Panc1 (cell line): ENCODE data around the gene LRIT3. TPM values are rescaled to one million over a fixed set of nuclear protein-coding genes. Genes with fewer than 3 reads are reported as not detected.

Experiments used
- ATAC-seq: fragments of 200-7000 bp; cut with Tn5 transposase; 2 replicates; pipeline ENCODE4 v1.9.1; 2020; ENCODE audit warnings: mild to moderate bottlenecking, moderate library complexity
- BruUV-seq: library from RNA; stranded (reverse); fragments of 400-500 nt; replicated peaks from 2 replicates; lab custom pipeline; 2021; lab: Mats Ljungman, UMichigan
- CTCF ChIA-PET: fragments of 300-600 bp; sonication (Branson Sonifier 250); formaldehyde crosslinking; loops from one replicate; lab custom pipeline; 2022; ENCODE audit warnings: antibody characterized with exemption; lab: Charles Lee
- POLR2A ChIA-PET: fragments of 300-600 bp; sonication (Branson Sonifier 250); formaldehyde crosslinking; loops from one replicate; lab custom pipeline; 2022; ENCODE audit warnings: antibody characterized with exemption; lab: Charles Lee
- DNase-seq: peaks from one replicate; pipeline ENCODE4 v3.0.0-alpha.2; 2010; ENCODE audit warnings: low read depth, low spot score
- H3K27ac ChIP-seq: 2 replicates; pipeline ENCODE4 v1.5.1; 2011; ENCODE audit warnings: mild to moderate bottlenecking, low read length, inconsistent platforms
- H3K27me3 ChIP-seq: fragments of 200-500 bp; sonication (Bioruptor generic); 2 replicates; pipeline ENCODE4 v1.6.0; 2014; ENCODE audit warnings: low read length, inconsistent platforms; ENCODE audit not compliant: control insufficient read depth, insufficient read depth
- H3K36me3 ChIP-seq: fragments of 200-500 bp; sonication (Bioruptor generic); 2 replicates; pipeline ENCODE4 v1.5.1; 2014; ENCODE audit warnings: inconsistent platforms, mild to moderate bottlenecking, low read length, moderate library complexity; ENCODE audit not compliant: control insufficient read depth, insufficient read depth
- H3K4me1 ChIP-seq: 2 replicates; pipeline ENCODE4 v1.5.1; 2011; ENCODE audit warnings: inconsistent platforms, mild to moderate bottlenecking, low read length, moderate library complexity; ENCODE audit not compliant: control insufficient read depth, insufficient read depth
- H3K4me3 ChIP-seq, 2 experiments: 2 replicates each; pipeline ENCODE4 v1.5.1; 2011 to 2012; ENCODE audit warnings: low read depth in 2 of 2, low read length in 2 of 2, mild to moderate bottlenecking in 2 of 2, inconsistent platforms in 1 of 2, moderate library complexity in 1 of 2
- H3K9me3 ChIP-seq: fragments of 200-500 bp; sonication (Bioruptor generic); 2 replicates; pipeline ENCODE4 v1.5.1; 2014; ENCODE audit warnings: low read depth, mild to moderate bottlenecking, inconsistent platforms, low read length, moderate library complexity; ENCODE audit not compliant: control insufficient read depth, insufficient read depth
- POLR2AphosphoS5 ChIP-seq: IDR thresholded peaks from 2 replicates; pipeline ENCODE4 v1.6.1; 2012; ENCODE audit warnings: mild to moderate bottlenecking, low read depth, low read length, moderate library complexity
- REST ChIP-seq, 2 experiments: IDR thresholded peaks; 2 replicates each; pipeline ENCODE4 v1.6.1; 2011 to 2012; ENCODE audit warnings: low read depth in 2 of 2, control low read depth in 1 of 2, low read length in 1 of 2, mild to moderate bottlenecking in 1 of 2, moderate library complexity in 1 of 2; ENCODE audit not compliant: insufficient read depth in 1 of 2
- SIN3A ChIP-seq: IDR thresholded peaks from 2 replicates; pipeline ENCODE4 v1.6.1; 2012; ENCODE audit warnings: low read depth, mild to moderate bottlenecking, low read length, moderate library complexity, borderline replicate concordance; ENCODE audit not compliant: insufficient read depth
- TCF7L2 ChIP-seq: IDR thresholded peaks from 2 replicates; pipeline ENCODE4 v1.6.1; 2011; ENCODE audit warnings: mild to moderate bottlenecking, low read depth, low read length, inconsistent platforms
- in situ Hi-C: cut with HindIII; loops from 2 replicates; pipeline ENCODE4 v1.10.0; 2016; ENCODE audit warnings: low sequenced_read_pairs, low pct_unique_long_range_greater_than_20kb
- intact Hi-C: fragments of 100-400 bp; cut with micrococcal nuclease; formaldehyde crosslinking; loops from one replicate; pipeline ENCODE4 v1.10.0; 2022; ENCODE audit not compliant: unreplicated experiment
- total RNA-seq: library from RNA; stranded (reverse); gene quantifications from one replicate; pipeline ENCODE4 v1.2.1, GENCODE V29; 2021; ENCODE audit not compliant: unreplicated experiment
- TF ChIP-seq, protein P1 (sequence below): fragments of 450-650 bp; IDR thresholded peaks from 2 replicates; pipeline ENCODE4 v1.5.1; 2017; ENCODE audit warnings: mild to moderate bottlenecking

The LRIT3 gene
- total RNA-seq, 1 experiment from 2014 or later = 0.05 TPM

GRCh38 chr4:109826719-109827118, 21.2 kb upstream of the LRIT3 start:
- intact Hi-C loops (loop anchor here (10.0 kb wide), 1 partner anchor 148 kb away; no protein-coding TSS in a partner anchor), in situ Hi-C loops (no loop called here)
- DNase-seq (no peak), ATAC-seq (no peak)
- H3K4me3 ChIP-seq = no peak overlapping the region
- TF ChIP-seq, protein P1, sequence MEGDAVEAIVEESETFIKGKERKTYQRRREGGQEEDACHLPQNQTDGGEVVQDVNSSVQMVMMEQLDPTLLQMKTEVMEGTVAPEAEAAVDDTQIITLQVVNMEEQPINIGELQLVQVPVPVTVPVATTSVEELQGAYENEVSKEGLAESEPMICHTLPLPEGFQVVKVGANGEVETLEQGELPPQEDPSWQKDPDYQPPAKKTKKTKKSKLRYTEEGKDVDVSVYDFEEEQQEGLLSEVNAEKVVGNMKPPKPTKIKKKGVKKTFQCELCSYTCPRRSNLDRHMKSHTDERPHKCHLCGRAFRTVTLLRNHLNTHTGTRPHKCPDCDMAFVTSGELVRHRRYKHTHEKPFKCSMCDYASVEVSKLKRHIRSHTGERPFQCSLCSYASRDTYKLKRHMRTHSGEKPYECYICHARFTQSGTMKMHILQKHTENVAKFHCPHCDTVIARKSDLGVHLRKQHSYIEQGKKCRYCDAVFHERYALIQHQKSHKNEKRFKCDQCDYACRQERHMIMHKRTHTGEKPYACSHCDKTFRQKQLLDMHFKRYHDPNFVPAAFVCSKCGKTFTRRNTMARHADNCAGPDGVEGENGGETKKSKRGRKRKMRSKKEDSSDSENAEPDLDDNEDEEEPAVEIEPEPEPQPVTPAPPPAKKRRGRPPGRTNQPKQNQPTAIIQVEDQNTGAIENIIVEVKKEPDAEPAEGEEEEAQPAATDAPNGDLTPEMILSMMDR = peak; percentile 41; the same call in 1 of the 2 replicates
- no peak for TF ChIP-seq POLR2AphosphoS5
- TF ChIP-seq REST (IDR thresholded peaks at IDR 0.05; ENCODE audit: insufficient read depth in 1 of 2, low read depth in 2 of 2, low read length in 1 of 2) = no peak
- BruUV-seq = no TSS peak
- ChIA-PET CTCF (no interaction called here), POLR2A (no interaction called here)
- H3K9me3 ChIP-seq = no peaks in the 10 kb centered on the region
- H3K27me3 ChIP-seq = no peaks in the 10 kb centered on the region
- peaks cover 25% of the 10 kb centered on the region; the same call in 1 of the 2 replicates for H3K36me3 ChIP-seq
- H3K27ac ChIP-seq = no peak overlapping the region
- no peaks in the 10 kb centered on the region for H3K4me1 ChIP-seq

GRCh38 chr4:109827672-109828071, 20.2 kb upstream of the LRIT3 start, which contains the start of gene RRH:
Gene RRH (plus strand): TSS chr4:109827972. CDS start chr4:109828028, 56 bp downstream.
- CTCF ChIA-PET = no interaction called here
- TF ChIP-seq TCF7L2 (no peak), POLR2AphosphoS5 (no peak), SIN3A (no peak)
- TF ChIP-seq, protein P1 = no peak
- Histone ChIP-seq H3K4me1 (no peaks in the 10 kb centered on the region), H3K27ac (no peak within 1 kb of the TSS), H3K9me3 (no peaks in the 10 kb centered on the region), H3K4me3 (no peak within 1 kb of the TSS), H3K27me3 (no peaks in the 10 kb centered on the region), H3K36me3 (peaks cover 19% of the 10 kb centered on the region; the same call in 1 of the 2 replicates)
- POLR2A ChIA-PET = no interaction called here
- DNase-seq = no peak
- no TSS peak for BruUV-seq
- intact Hi-C loops = loop anchor here (10.0 kb wide), 1 partner anchor 147 kb away; no protein-coding TSS in a partner anchor
- in situ Hi-C loops = no loop called here
- no peak for ATAC-seq
